HG03469 (cell line): ENCODE measurements around the gene CAB39.
A peak's percentile ranks its signal among the peaks of the same experiment; 100 is the strongest.

Source experiments
- ATAC-seq: cut with Tn5 transposase; IDR thresholded peaks from one replicate; pipeline ENCODE4 v1.9.1; 2021; ENCODE audit warnings: mild to moderate bottlenecking, moderate library complexity, moderate number of reproducible peaks; ENCODE audit not compliant: unreplicated experiment

CAB39 gene

DNA sequence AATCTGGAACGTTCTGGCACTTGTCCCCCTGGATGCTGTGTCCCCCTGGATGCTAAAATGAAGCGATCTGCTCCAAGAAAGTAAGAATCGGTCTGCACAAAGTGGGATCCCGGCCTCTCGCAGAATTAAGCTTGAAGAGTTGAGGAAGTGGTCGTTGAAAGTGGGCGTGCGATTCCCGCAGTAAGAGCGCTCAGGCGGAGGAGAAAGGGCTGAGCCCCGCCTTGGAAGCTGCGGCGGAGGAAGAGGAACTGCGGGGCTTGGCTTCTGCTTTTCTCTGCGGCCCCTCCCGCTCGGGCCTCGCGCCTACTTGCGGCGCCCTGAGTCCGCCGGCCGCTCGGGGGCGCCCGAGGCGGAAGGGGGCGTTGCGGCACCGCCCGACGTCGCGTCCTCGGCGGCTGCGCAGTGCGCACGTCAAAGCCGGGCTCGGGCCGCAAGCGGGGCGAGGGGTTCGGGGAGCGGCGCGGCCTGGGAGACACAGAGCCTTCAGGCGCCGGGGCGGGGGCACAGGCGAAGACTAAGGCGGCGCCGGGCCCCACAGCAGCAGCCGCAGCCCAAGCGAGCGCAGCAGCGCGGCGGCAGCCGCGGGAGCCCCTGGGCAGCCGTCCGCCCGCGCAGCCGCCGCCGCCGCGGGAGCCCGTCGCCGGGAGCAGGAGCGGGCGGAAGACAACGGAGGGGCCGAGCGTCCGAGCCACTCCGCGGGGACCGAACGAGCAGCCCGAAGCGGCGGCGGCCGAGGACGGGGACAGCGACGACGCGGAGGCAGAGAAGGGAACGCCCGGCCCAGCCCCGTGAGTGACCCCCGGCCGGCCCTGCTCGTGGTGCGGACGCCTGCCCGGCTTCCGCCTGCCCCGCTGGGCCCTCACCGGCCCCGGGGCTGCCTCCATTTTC lies at the start of gene CAB39:
TSS of gene CAB39 (plus strand) at position 400 of the 888 bp plus-strand sequence. CDS start 47,160 bp downstream, outside the sequence.
- ATAC-seq: peak; percentile 71

DNA sequence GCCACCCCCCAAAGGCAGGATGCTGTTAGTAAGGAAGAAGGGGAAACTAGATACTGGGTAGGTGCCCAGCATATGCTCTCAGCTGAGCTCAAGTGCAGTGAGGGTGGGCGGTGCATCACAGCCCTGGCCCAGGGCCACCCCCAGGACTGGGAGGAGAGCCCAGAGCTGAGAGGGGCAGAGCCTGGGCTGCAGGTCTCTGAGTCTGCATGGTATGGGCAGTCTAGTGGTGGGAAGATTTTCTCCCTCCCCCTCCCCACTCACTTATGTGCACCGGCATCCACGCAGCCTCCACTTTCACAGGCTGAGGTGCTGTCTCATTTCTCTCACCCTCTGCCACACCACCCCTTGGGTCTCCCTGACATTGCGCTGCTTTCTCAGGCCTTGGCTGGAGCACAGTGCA lies 48.5 kb upstream of the CAB39 start:
- ATAC-seq: no peak

DNA sequence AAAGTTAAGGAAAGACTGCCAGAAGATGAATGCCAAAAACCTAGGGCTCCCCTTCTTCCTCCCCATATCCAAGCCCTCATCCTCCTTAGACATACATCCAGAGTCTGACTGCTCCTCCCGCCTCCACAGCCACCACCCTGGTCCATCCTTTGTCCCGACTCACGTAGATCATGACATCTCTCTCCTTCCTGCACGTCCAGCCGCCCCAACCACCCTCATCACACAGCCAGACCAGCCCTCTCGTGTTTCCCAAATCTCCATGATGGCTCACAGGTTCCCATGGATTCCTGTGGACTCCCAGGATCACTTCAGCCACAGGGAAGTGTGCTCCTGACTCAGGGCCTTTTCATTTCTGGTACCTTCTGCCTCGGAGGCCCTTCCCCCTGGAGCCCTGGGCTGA lies 47.8 kb upstream of the CAB39 start:
- ATAC-seq: no peak

DNA sequence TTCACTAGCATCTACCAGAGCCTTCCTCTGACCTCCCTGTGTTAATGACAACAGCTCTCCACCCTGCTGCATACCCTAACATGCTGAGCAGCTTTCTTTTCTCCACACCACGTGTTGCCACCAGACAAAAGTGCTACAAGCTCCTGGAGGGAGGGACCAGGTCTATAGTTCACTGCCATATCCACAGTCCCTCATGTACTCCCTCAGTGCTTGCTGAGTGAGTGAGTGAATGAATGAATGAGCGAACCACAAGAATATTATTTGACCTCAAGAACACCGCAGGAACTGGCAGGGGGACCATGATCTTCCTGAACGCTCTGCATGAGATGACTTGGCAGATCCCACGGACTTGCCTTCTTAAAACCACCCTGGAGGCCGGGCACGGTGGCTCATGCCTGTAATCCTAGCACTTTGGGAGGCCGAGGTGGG lies 47.4 kb upstream of the CAB39 start:
- no peak for ATAC-seq

DNA sequence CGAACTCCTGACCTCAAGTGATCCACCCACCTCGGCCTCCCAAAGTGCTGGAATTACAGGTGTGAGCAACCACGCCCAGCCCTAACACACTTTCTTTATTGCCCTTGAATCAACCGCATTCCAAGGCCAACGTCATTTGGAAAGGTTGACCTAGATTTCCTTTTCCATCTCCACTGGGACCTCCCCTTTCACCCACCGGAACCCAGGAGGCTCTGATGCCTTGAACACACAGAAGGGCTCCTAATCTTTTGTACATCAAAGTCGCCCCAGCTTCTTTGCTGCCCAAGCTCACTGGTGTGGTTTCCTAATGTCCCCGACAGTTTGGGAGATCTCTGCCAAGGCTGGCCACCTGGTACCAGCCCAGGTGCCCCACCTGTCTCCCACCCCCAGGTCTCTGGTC lies 46.2 kb upstream of the CAB39 start:
- no peak for ATAC-seq

DNA sequence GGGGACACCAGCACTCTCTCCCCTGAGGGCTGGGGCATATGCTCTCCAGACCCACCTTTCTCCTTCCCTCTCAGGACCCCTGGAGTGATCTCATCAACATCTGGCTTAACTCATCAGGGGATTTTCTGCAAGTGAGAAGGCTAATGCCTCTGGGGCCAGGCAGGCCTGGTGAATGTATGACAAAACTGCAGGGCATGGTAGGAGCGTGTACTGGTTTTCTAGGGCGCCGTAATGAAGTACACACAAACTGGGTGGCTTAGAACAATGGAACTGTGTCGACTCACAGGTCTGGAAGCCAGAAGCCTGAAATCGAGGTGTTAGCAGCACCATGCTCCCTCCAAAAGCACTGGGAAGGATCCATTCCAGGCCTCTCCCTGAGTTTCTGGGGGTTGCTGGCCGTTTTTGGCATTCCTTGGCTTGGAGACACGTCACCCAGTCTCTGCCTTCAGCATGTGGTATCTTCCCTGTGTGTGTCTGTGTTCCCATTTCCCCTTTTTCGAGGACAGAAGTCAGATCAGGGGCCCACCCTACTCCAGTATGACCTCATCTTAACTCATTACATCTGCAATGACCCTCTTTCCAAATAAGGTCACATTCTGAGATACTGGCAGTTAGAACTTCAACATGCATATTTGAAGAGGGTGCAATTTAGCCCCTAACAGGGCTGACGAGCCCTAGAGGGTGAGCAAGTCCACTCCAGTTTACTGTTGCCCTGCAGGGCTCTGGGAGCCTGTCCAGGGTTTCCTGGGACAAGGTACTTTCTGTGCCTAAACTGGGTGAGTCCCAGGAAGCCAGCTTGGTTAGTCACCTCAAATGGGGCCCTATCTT lies 45.5 kb upstream of the CAB39 start:
- ATAC-seq: no peak

DNA sequence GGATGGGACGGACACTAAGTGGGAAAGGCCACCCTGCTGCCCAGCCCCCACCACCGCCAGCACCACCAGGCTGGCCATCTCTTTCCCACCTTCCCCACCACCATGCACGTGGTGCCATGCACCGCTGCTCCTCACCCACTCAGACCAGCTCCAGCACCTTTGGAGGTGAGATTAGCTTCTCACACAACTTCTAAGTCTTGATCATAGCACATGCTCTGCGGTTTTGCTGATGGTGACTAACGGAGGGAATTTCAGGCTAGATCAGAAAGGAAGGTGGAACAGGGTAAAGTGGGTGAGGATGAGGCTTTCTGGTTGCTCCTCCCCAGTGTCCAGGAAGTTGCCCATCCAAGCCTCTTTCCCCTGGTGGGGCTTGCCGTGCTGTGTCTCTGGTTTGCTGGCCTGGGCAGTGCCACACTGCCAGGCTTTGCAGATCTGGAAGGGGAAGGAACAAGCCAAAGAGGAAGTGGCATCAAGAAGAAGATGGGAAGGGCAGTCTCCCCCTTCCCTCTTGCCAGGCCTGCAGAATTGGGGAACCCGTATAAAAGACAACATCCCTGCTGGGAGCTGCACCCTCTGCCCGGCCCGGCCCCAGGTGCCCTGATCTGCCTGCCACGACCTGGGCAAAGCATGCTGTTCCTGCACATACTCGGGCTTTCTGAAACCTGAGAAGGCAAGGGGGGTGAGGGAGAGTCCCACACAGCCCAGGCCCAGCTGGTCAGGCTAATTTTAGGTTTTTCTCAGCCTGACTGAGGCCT lies 44.3 kb upstream of the CAB39 start:
- peak; percentile 29 for ATAC-seq

DNA sequence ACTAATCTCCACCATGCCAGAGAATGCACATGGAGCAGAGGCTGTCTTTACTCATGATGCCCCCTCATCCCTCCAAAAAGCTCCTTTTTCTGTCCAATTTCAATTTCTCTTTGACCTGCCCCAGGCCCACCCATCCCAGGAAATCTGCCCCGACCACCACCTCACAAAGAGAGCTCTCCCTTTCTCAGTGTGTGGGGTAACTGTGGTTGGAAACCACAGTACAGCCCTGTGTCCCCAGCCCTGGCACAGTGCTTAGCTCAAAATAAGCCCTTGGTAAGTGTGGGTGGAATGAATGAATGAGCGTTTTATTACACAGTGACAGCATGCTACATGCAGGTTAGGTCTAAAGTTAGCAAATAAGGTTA lies 43.7 kb upstream of the CAB39 start:
- ATAC-seq: peak; percentile 21

DNA sequence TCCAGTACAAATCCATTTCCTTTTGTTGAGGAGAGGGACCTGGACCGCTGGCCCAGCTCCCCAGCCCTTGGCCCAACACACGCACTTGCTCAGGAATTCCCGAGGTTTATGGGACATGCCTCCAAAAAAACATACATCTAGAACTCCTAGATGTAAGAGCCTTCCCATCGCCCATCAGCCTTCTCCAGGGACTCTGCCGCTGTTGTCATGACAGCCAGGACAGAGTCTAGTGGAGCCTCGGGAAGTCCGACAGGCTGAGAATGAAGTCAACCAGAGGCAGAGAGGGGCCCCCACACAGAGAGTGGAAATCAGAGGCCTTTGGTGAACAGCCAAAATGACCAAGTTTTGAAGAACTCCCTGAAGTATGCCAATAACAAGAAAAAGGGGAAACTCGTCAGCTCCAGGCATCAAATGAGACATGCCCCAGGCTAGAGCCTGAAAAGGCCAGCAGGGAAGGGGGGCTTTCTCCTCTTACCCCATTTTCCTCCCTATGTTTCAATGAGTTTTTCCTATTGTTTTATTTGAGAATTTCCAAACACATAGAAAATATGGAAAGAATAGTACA lies 43.2 kb upstream of the CAB39 start:
- ATAC-seq: no peak

DNA sequence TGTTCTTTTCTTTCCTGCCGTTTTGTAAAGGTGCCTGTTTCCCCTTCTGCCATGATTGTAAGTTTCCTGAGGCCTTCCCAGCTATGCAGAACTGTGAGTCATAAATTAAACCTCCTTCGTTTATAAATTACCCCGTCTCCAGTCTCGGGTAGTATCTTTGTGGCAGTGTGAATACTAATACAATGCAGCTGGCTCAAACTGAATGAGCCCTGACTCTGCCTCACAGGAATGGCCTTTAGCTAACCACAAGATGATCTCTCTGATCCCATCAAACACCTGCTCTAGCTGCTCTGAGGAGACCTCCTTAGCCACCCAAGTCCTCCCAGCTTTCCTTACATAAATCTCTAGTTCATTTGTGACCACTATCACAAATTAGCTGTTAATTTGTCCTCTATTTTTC lies 41.5 kb upstream of the CAB39 start:
- ATAC-seq: no peak

DNA sequence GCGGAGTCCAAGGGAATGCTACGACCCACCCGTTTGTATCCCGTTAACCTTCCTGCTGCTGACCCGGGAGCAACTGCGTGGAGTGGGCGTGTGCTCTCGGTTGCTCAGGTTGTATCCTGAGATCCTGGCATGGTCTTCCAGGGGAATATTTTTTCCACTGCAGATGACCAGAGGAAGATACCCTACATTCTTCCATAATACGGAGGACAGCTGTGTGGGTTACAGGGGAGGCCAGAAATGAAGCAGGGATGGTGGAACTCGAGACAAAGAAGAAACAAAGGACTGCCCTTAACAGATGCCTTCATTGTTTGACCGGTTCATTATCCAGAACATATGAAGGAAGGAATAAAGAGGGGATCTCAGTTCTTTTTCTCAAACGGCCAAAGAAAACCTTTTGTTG lies 39.8 kb upstream of the CAB39 start:
- ATAC-seq: no peak

DNA sequence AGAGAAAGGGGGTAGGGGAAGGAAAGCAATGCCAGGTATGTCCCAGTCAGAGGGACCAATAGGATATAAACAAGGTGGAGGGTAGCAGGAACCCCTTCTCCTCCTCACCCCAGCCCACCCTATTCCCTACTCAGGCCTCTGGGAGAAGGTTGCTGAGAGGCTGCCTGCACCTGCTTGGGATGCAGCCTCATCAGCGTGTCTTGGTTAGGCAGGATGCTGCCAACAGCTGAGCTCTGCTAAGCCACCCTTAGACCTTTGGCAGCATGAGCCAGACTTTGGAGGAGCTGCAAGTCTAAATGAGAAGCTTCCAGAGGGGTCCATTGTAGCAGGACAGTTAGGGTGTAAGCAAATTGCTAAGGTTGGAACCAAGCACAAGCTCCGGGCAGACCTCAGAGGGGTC lies 38.2 kb upstream of the CAB39 start:
- no peak for ATAC-seq

DNA sequence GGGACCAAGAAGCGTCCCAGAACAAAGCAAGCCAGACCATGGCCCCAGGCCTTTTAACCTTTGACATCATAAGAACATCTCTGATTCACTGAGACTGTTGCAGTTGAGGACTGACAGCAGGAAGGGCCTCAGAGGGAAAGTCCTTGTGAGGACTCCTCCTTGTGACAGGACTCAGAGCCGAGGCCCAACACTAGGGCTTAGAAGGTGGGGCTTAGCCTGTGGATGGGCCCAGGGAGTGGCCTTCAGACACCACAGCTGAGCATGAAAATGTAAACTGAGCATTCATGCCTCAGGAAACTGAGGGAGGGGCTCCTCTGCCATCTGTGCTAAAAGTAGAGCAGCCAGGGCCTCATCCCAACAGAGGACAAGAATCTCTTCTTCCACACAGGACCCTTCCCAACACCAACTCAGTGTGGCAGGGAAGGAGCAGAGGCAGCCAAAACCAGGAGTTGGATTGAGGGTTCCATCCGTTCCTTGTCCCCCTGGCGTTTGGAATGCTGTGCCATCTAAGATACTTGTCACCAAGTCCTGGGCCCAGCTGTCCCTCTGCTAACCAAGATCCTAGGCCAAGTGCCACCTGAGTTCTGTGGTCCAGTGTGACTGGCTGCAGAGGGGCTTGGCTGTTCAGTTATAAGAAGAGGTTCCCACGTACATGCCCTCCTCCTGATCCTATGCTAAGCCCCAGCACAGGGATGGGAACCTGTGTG lies 37.5 kb upstream of the CAB39 start:
- ATAC-seq: no peak

DNA sequence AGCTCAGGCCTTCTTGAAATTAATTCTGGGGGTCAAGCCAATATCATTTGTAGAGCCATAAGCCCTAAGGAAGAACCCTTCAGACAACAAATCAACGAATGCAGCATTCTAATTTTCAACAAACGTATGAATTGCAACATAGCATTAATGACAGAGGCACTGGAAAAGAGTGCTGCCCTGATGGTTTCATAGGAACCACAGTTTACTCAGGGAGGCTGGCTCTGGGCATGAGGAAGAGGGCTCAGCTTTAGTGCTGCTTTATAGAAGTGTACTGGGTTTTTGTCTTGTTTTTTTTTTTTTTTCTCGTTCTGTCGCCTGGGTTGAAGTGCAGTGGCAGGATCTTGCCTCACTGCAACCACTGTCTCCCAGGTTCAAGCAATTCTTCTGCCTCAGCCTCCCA lies 36.1 kb upstream of the CAB39 start:
- no peak for ATAC-seq

DNA sequence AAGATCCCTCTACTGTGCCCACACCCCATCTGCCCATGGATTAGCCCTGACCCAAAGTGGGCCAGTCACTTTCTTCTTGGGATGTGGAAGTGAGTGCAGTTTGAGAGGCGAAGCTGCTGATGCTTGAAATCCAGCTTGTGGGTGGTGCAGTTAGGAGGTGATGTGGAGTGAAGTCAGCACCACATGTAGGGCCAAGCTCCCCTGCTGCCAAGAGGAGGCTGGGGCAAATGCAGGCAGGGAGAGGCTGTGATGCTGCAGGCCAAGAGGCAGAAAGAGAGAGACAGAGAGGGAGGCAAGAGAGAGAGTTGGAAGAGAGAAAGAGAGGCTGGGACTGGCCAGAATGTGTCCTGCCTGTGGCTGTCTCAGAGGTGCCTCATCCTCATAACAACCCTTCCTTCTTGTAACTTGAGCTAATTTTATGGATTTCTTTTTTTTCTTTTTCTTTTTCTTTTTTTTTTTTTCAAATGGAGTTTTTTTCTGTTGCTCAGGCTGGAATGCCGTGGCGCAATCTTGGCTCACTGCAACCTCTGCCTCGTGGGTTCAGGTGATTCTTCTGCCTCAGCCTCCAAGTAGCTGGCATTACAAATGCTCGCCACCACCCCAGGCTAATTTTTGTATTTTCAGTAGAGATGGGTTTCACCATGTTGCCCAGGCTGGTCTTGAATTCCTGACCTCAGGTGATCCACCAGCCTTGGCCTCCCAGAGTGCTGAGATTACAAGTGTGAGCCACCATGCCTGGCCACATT lies 35.3 kb upstream of the CAB39 start:
- ATAC-seq: no peak

DNA sequence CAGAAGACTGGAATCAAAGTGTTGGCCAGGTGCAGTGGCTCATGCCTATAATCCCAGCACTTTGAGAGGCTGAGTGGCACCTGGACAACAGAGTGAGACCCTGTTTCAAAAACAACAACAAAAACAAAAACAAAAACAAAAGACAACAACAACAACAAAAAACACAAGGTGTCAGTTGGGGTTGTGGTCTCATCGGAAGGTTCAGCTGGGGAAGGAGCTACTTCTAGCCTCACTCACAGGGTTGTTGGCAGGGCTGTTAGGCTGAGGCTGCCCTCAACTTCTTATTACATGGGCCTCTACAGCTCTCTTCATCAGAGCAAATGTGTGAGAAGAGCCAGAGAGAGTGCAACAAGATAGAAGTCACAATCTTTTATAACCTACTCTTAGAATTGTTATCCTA lies 34.6 kb upstream of the CAB39 start:
- ATAC-seq: no peak

DNA sequence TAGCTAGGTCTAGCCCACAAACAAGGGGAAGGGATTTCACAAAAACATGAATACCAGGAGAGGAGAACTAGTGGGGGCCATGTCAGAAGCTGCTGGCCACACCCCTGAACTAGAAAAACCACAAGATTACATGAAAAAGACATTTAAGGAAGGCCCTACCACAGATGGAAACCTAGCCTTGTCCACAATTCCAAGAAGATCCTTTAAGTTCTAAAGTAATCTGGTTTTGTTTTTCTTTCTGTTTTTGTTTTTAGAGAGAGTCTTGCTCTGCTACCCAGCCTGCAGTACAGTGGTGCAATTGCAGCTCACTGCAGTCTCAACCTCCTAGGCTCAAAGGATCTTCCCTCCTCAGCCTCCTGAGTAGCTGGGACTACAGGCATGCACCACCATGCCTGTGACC lies 34.2 kb upstream of the CAB39 start:
- ATAC-seq: no peak

DNA sequence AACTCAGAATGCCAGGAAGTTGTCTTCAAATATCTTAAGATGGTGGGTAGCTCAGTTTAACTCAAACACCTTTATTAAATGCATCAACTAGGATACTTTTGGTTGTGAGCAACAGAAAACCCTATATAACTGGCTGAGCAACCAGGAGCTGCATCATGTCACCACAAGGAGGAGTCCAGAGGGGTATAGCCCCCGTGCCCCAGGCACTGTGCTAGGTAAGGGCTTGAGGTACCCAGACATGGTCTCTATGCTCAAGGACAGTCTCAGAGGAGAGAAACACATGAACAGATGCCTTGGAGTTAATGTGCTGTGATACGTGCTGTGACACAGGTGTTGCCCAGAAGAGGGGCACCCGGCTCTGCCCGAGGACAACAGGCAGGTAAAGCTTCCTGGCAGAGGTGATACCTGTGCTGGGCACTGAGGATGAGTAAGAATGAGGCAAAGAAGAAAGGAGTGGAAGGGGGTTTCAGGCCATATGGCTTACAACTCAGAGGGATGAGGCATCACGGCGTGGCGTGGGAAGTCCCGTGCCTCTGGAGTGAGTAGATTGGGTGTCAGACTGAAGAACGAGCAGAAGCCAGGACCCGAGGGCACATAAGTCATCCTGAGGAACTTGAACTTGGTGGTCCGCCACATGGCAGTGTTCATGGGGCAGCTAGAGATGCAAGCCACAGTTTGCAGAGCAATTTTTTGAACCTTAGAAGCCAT lies 32.0 kb upstream of the CAB39 start:
- no peak for ATAC-seq

DNA sequence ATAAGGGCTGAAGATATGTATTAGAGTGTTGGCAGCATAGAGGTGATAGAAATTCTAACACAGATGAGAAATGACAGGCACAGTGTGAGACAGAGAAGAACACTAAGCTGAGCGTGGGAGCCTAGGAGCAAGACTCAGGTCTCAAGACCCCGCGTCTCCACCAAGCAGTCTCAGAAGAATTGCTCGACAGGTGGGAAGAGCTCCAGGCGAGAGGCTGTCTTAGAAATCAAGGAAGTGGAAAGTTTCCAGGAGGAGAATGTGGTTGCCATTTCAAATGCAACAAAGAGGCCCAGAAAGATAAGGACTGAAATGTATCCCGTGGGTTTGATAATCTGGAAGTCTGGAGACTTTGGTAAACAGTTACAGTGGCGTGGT lies 31.5 kb upstream of the CAB39 start:
- ATAC-seq: no peak
